A549 (cell line): Measurements from ENCODE around the gene MBTPS2. TPM values are rescaled to one million over a fixed set of nuclear protein-coding genes. Genes with fewer than 3 reads are reported as not detected.

Experiments used
- ATAC-seq, 2 experiments: fragments of 200-7000 bp in 1 of 2; fragments of >200 bp in 1 of 2; cut with Nextera tagmentation in 1 of 2; cut with Tn5 transposase in 1 of 2; 3 replicates each; pipeline versions ENCODE4 v1.8.0 to v1.9.1; 2018 to 2020; ENCODE audit warnings: mild to moderate bottlenecking in 1 of 2, moderate library complexity in 1 of 2
- CTCF ChIA-PET: fragments of 300-600 bp; sonication (Branson Sonifier 250); formaldehyde crosslinking; extraction: SDS; loops from one replicate; lab custom pipeline; 2021; ENCODE audit warnings: antibody characterized with exemption, inconsistent platforms; lab: Yijun Ruan, JAX
- POLR2A ChIA-PET: fragments of 350-600 bp; formaldehyde crosslinking; extraction: SDS; loops from one replicate; lab custom pipeline; 2021; ENCODE audit warnings: antibody characterized with exemption, inconsistent platforms; lab: Yijun Ruan, JAX
- DNase-seq, 2 experiments: peaks; one replicate each; pipeline versions ENCODE4 v3.0.0 to v3.0.0-alpha.2; 2011 to 2016; ENCODE audit warnings: low read depth in 1 of 2, low spot score in 1 of 2
- FAIRE-seq: peaks from 2 replicates; lab custom pipeline; 2011; peaks lifted over from hg19 to GRCh38; lab: Jason Lieb, UNC
- H3K27ac ChIP-seq, 2 experiments: fragments of >200 bp; sonication (Bioruptor Twin); formaldehyde crosslinking; 3 replicates each; pipeline ENCODE4 v1.5.1; 2016 to 2017
- H3K4me1 ChIP-seq: fragments of >200 bp; sonication (Bioruptor Twin); formaldehyde crosslinking; 3 replicates; pipeline ENCODE4 v1.6.1; 2016
- H3K4me2 ChIP-seq: fragments of >200 bp; sonication (Bioruptor Twin); formaldehyde crosslinking; 3 replicates; pipeline ENCODE4 v1.6.1; 2016
- H3K4me3 ChIP-seq: fragments of >200 bp; sonication (Bioruptor Twin); formaldehyde crosslinking; 3 replicates; pipeline ENCODE4 v1.5.1; 2016
- H3K9me3 ChIP-seq: fragments of >200 bp; sonication (Bioruptor Twin); formaldehyde crosslinking; 3 replicates; pipeline ENCODE4 v1.6.1; 2016
- ATOH8 ChIP-seq: fragments of 250-450 bp; sonication (Bioruptor Pico); IDR thresholded peaks from 2 replicates; pipeline ENCODE4 v1.5.0; 2020; ENCODE audit warnings: low read depth, mild to moderate bottlenecking, moderate library complexity
- BHLHE40 ChIP-seq: IDR thresholded peaks from 2 replicates; pipeline ENCODE4 v1.6.1; 2012; ENCODE audit warnings: low read depth, low read length, inconsistent platforms
- CEBPB ChIP-seq, 2 experiments: fragments of >200 bp in 1 of 2; sonication (Bioruptor Twin) in 1 of 2; formaldehyde crosslinking in 1 of 2; IDR thresholded peaks; 2 replicates each; pipeline ENCODE4 v1.6.1; 2012 to 2016
- CHD2 ChIP-seq: fragments of 150-350 bp; IDR thresholded peaks from 2 replicates; pipeline ENCODE4 v1.6.1; 2014; ENCODE audit warnings: low read length; ENCODE audit not compliant: partially characterized antibody
- CTCF ChIP-seq: fragments of >200 bp; sonication (Bioruptor Twin); formaldehyde crosslinking; IDR thresholded peaks from 3 replicates; pipeline ENCODE4 v1.5.1; 2016
- EP300 ChIP-seq, 2 experiments: fragments of >200 bp; sonication (Bioruptor Twin); formaldehyde crosslinking; IDR thresholded peaks; 2 replicates in 1 of 2; 3 replicates in 1 of 2; pipeline ENCODE4 v1.6.1; 2016 to 2017
- ESRRA ChIP-seq: fragments of 150-350 bp; IDR thresholded peaks from 2 replicates; pipeline ENCODE4 v1.6.1; 2014; ENCODE audit warnings: mild to moderate bottlenecking, low read length, borderline replicate concordance
- FOXS1 ChIP-seq: fragments of 250-450 bp; sonication (Bioruptor Pico); IDR thresholded peaks from 2 replicates; pipeline ENCODE4 v1.5.0; 2020; ENCODE audit warnings: mild to moderate bottlenecking, moderate library complexity
- HEYL ChIP-seq: fragments of 250-450 bp; sonication (Bioruptor Pico); IDR thresholded peaks from 2 replicates; pipeline ENCODE4 v1.8.0; 2021; ENCODE audit warnings: mild to moderate bottlenecking, moderate library complexity
- HOXA7 ChIP-seq: fragments of 250-450 bp; sonication (Bioruptor Pico); IDR thresholded peaks from 2 replicates; pipeline ENCODE4 v1.5.0; 2020; ENCODE audit warnings: mild to moderate bottlenecking, moderate library complexity
- HOXB13 ChIP-seq: fragments of 250-450 bp; sonication (Bioruptor Pico); IDR thresholded peaks from 2 replicates; pipeline ENCODE4 v1.5.0; 2020; ENCODE audit warnings: low read depth, mild to moderate bottlenecking, moderate library complexity
- JUN ChIP-seq, 2 experiments: fragments of >200 bp; sonication (Bioruptor Twin); formaldehyde crosslinking; IDR thresholded peaks; 2 replicates in 1 of 2; 3 replicates in 1 of 2; pipeline ENCODE4 v1.6.1; 2016 to 2017
- MAFK ChIP-seq: fragments of 450-650 bp; IDR thresholded peaks from 2 replicates; pipeline ENCODE4 v1.6.1; 2014; ENCODE audit not compliant: partially characterized antibody
- MYC ChIP-seq: IDR thresholded peaks from 2 replicates; pipeline ENCODE4 v1.6.1; 2012; ENCODE audit warnings: mild to moderate bottlenecking, inconsistent platforms, low read length, improper control_type of control experiment, borderline replicate concordance
- PBX3 ChIP-seq: IDR thresholded peaks from 2 replicates; pipeline ENCODE4 v1.6.1; 2012
- RCOR1 ChIP-seq: fragments of 150-350 bp; IDR thresholded peaks from 2 replicates; pipeline ENCODE4 v1.6.1; 2014; ENCODE audit warnings: antibody characterized with exemption, low read length, low read depth
- REST ChIP-seq: fragments of 200-600 bp; sonication (generic); IDR thresholded peaks from 2 replicates; pipeline ENCODE4 v1.6.1; 2016; ENCODE audit warnings: antibody characterized with exemption, mild to moderate bottlenecking, moderate library complexity
- RFX5 ChIP-seq: fragments of 450-650 bp; IDR thresholded peaks from 2 replicates; pipeline ENCODE4 v1.7.1; 2014; ENCODE audit warnings: antibody characterized with exemption, mild to moderate bottlenecking, moderate library complexity
- SREBF2 ChIP-seq: fragments of 450-650 bp; IDR thresholded peaks from 2 replicates; pipeline ENCODE4 v1.6.1; 2014; ENCODE audit warnings: mild to moderate bottlenecking, moderate library complexity
- TFCP2L1 ChIP-seq: fragments of 250-450 bp; sonication (Bioruptor Pico); IDR thresholded peaks from 2 replicates; pipeline ENCODE4 v1.5.0; 2021; ENCODE audit warnings: mild to moderate bottlenecking
- TP53 ChIP-seq: fragments of 250-450 bp; sonication (Bioruptor Pico); IDR thresholded peaks from 2 replicates; pipeline ENCODE4 v1.5.0; 2021; ENCODE audit warnings: mild to moderate bottlenecking, moderate library complexity
- ZNF302 ChIP-seq: fragments of 250-450 bp; sonication (Bioruptor Pico); IDR thresholded peaks from 2 replicates; pipeline ENCODE4 v1.9.0; 2021; ENCODE audit warnings: inconsistent platforms, mild to moderate bottlenecking, moderate library complexity
- WGBS: methylation state at CpG from one replicate; pipeline ENCODE4 v1.1.6; 2017; ENCODE audit errors: missing lambda C conversion rate; 5-methylcytosine and 5-hydroxymethylcytosine counted together
- polyA plus RNA-seq, 4 experiments: library from polyadenylated mRNA; depleted of rRNA in 3 of 4; stranded (reverse); fragments of >200 nt; fragmentation: RNase III in 1 of 4; extraction: RNeasy Plus Mini Kit Qiagen cat#74134 plus additional on column Dnase treatment in 1 of 4; gene quantifications; 2 replicates in 3 of 4; 3 replicates in 1 of 4; pipeline ENCODE4 v1.2.3, GENCODE V29; 2011 to 2017

The MBTPS2 gene
- polyA plus RNA-seq, 2 of the 4 experiments (the other 2 are of a cell fraction) = 24.7 to 65.6 TPM

- TF ChIP-seq HOXA7 (no peak), CTCF (no peak), EP300 (IDR thresholded peaks at IDR 0.05) (no peak), TFCP2L1 (CRISPR knock-in tag) (no peak)
- FAIRE-seq = no peak
- ChIA-PET CTCF (no interaction called here), POLR2A (no interaction called here)
- Histone ChIP-seq H3K27ac (no peak overlapping the region), H3K9me3 (no peaks in the 10 kb centered on the region), H3K4me3 (no peak overlapping the region), H3K4me2 (no peak overlapping the region), H3K4me1 (no peaks in the 10 kb centered on the region)
- ATAC-seq = no peak
- 34% methylated on average over 2 of the region's 2 CpGs for whole genome bisulfite sequencing
- DNase-seq = no peak
Measured at GRCh38 chrX:21831496-21831895, 7.9 kb upstream of the MBTPS2 start.

GRCh38 chrX:21837056-21837455 lies 2.4 kb upstream of the MBTPS2 start:
- WGBS = 51% methylated on average over 2 of the region's 2 CpGs
- POLR2A ChIA-PET = no interaction called here
- no peak for FAIRE-seq
- TF ChIP-seq CEBPB (IDR thresholded peaks at IDR 0.05) = no peak
- TF ChIP-seq ESRRA = no peak
- TF ChIP-seq REST = no peak
- no peak for TF ChIP-seq BHLHE40
- TF ChIP-seq MAFK = no peak
- TF ChIP-seq HEYL (CRISPR knock-in tag) = no peak
- no peak for TF ChIP-seq PBX3
- TF ChIP-seq SREBF2 = no peak
- no peak for TF ChIP-seq MYC
- no peak for TF ChIP-seq HOXB13 (CRISPR knock-in tag)
- no peak for TF ChIP-seq TP53 (CRISPR knock-in tag)
- no peak for TF ChIP-seq FOXS1 (CRISPR knock-in tag)
- TF ChIP-seq ZNF302 (CRISPR knock-in tag) = no peak
- TF ChIP-seq RCOR1 = no peak
- TF ChIP-seq RFX5 = no peak
- TF ChIP-seq ATOH8 = no peak
- TF ChIP-seq JUN (IDR thresholded peaks at IDR 0.05) = no peak
- no peak for TF ChIP-seq CTCF
- no peak for TF ChIP-seq CHD2
- TF ChIP-seq, all 56 proteins: peak for 0
- ATAC-seq = no peak
- no peak for DNase-seq
- CTCF ChIA-PET = interaction anchor here (1.0 kb wide), 1 partner anchor 138 kb away, joined by 4 read pairs; no protein-coding TSS in a partner anchor
- H3K9me3 ChIP-seq = no peaks in the 10 kb centered on the region
- H3K4me3 ChIP-seq = no peak overlapping the region
- H3K4me1 ChIP-seq = peaks cover 10% of the 10 kb centered on the region; the same call in 2 of the 3 replicates
- H3K27ac ChIP-seq = no peak overlapping the region
- no peak overlapping the region for H3K4me2 ChIP-seq
